Prostate gland (tissue), 2 donors: ENCODE data around the gene EGR1. TPM values are rescaled to one million over a fixed set of nuclear protein-coding genes. Genes with fewer than 3 reads are reported as not detected.

Source experiments
- DNase-seq: peaks from one replicate; pipeline ENCODE4 v3.0.0-alpha.2; 2019; ENCODE audit warnings: low spot score
- H3K27ac ChIP-seq, 2 donors: fragments of 200-600 bp; sonication (generic); 2 replicates each; pipeline ENCODE4 v1.5.1; 2017 to 2019
- H3K27me3 ChIP-seq: fragments of 200-600 bp; sonication (generic); replicated peaks from 2 replicates; pipeline ENCODE4 v1.5.1; 2019; ENCODE audit not compliant: insufficient read depth
- H3K36me3 ChIP-seq, 2 donors: fragments of 200-600 bp; sonication (generic); 1 replicate in 1 of 2; 2 replicates in 1 of 2; pipeline versions ENCODE4 v1.5.1 to v1.8.1; 2017 to 2019
- H3K4me1 ChIP-seq: fragments of 200-600 bp; sonication (generic); replicated peaks from 2 replicates; pipeline ENCODE4 v1.5.1; 2019
- H3K4me3 ChIP-seq, 2 donors: fragments of 200-600 bp; sonication (generic); 2 replicates each; pipeline ENCODE4 v1.5.1; 2017 to 2019
- H3K9me3 ChIP-seq: fragments of 200-600 bp; sonication (generic); 2 replicates; pipeline ENCODE4 v1.5.1; 2017
- CTCF ChIP-seq, 4 experiments: fragments of 200-600 bp in 2 of 4; fragments of 450-650 bp in 2 of 4; sonication (generic) in 2 of 4; IDR thresholded peaks; 1 replicate in 3 of 4; 2 replicates in 1 of 4; pipeline ENCODE4 v1.5.1; 2016 to 2019; ENCODE audit warnings: antibody characterized with exemption in 4 of 4, mild to moderate bottlenecking in 2 of 4, moderate library complexity in 2 of 4
- POLR2A ChIP-seq: fragments of 450-650 bp; IDR thresholded peaks from one replicate; pipeline ENCODE4 v1.6.1; 2016; ENCODE audit warnings: antibody characterized with exemption, mild to moderate bottlenecking
- POLR2AphosphoS5 ChIP-seq: sonication (generic); formaldehyde crosslinking; IDR thresholded peaks from one replicate; pipeline ENCODE4 v1.6.1; 2017; ENCODE audit warnings: antibody characterized with exemption
- WGBS: methylation state at CpG from one replicate; pipeline ENCODE4 v1.1.5; 2018; 5-methylcytosine and 5-hydroxymethylcytosine counted together
- intact Hi-C: fragments of 100-400 bp; cut with DNase I; formaldehyde crosslinking; loops from one replicate; pipeline ENCODE4 v1.14.2; 2022
- total RNA-seq, 2 donors: library from RNA; depleted of rRNA; stranded (reverse); fragments of >200 nt; gene quantifications; one replicate each; pipeline ENCODE4 v1.1.0, GENCODE V29; 2016

EGR1 gene
- total RNA-seq, 2 donors from 2014 or later = 12.2 to 19.5 TPM

GRCh38 chr5:138466125-138466899, 1.0 kb downstream of the EGR1 start:
- DNase-seq = peak; percentile 42
- intact Hi-C loops = no loop called here
- peak overlapping the region; percentile 99 for H3K27ac ChIP-seq

DNA sequence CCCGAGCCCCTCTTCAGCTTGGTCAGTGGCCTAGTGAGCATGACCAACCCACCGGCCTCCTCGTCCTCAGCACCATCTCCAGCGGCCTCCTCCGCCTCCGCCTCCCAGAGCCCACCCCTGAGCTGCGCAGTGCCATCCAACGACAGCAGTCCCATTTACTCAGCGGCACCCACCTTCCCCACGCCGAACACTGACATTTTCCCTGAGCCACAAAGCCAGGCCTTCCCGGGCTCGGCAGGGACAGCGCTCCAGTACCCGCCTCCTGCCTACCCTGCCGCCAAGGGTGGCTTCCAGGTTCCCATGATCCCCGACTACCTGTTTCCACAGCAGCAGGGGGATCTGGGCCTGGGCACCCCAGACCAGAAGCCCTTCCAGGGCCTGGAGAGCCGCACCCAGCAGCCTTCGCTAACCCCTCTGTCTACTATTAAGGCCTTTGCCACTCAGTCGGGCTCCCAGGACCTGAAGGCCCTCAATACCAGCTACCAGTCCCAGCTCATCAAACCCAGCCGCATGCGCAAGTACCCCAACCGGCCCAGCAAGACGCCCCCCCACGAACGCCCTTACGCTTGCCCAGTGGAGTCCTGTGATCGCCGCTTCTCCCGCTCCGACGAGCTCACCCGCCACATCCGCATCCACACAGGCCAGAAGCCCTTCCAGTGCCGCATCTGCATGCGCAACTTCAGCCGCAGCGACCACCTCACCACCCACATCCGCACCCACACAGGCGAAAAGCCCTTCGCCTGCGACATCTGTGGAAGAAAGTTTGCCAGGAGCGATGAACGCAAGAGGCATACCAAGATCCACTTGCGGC, 1.8 kb downstream of the EGR1 start:
- 93% methylated on average over 42 of the region's 45 CpGs for WGBS
- Histone ChIP-seq H3K27me3 (no peaks in the 10 kb centered on the region), H3K4me3 (peak overlapping the region; percentile 69 to 97), H3K9me3 (no peaks in the 10 kb centered on the region), H3K36me3 (no peaks in the 10 kb centered on the region), H3K27ac (peak overlapping the region; percentile 99), H3K4me1 (peaks cover 3% of the 10 kb centered on the region)
- no peak for DNase-seq
- intact Hi-C loops = no loop called here
- TF ChIP-seq CTCF (IDR thresholded peaks at IDR 0.05) = no peak
- TF ChIP-seq POLR2A = no peak
- TF ChIP-seq POLR2AphosphoS5 = no peak

More at GRCh38 chr5:138466125-138466899, 1.0 kb downstream of the EGR1 start:
- Histone ChIP-seq H3K36me3 (no peaks in the 10 kb centered on the region), H3K9me3 (no peaks in the 10 kb centered on the region), H3K27me3 (no peaks in the 10 kb centered on the region), H3K4me3 (peak overlapping the region; percentile 69 to 97), H3K4me1 (peaks cover 3% of the 10 kb centered on the region)
- 6% methylated on average over 39 of the region's 39 CpGs for WGBS
- TF ChIP-seq POLR2A (no peak), POLR2AphosphoS5 (peak; percentile 10)

- TF ChIP-seq CTCF (IDR thresholded peaks at IDR 0.05) (no peak), POLR2AphosphoS5 (no peak), POLR2A (no peak)
- WGBS = 91% methylated on average over 14 of the region's 14 CpGs
- peak overlapping the region in 1 of 2 donors; percentile 97 for H3K4me3 ChIP-seq
- H3K9me3 ChIP-seq = no peaks in the 10 kb centered on the region
- peaks cover 3% of the 10 kb centered on the region for H3K4me1 ChIP-seq
- no peak for DNase-seq
- H3K27ac ChIP-seq = no peak overlapping the region
- intact Hi-C loops = no loop called here
- no peaks in the 10 kb centered on the region for H3K36me3 ChIP-seq
- no peaks in the 10 kb centered on the region for H3K27me3 ChIP-seq
Measured at GRCh38 chr5:138467711-138468132, 2.4 kb downstream of the EGR1 start.

- no peak for DNase-seq
- WGBS = 87% methylated on average over 7 of the region's 7 CpGs
- TF ChIP-seq POLR2AphosphoS5 (no peak), POLR2A (no peak), CTCF (IDR thresholded peaks at IDR 0.05) (no peak)
- H3K27ac ChIP-seq = no peak overlapping the region
- no peak overlapping the region for H3K4me3 ChIP-seq
- H3K36me3 ChIP-seq = no peaks in the 10 kb centered on the region
- intact Hi-C loops = no loop called here
- H3K27me3 ChIP-seq = no peaks in the 10 kb centered on the region
- H3K4me1 ChIP-seq = peaks cover under 1% of the 10 kb centered on the region
- H3K9me3 ChIP-seq = no peaks in the 10 kb centered on the region
Measured at GRCh38 chr5:138468133-138468965, 3.1 kb downstream of the EGR1 start.
